Measurements from ENCODE around the gene FBRSL1. TPM values are rescaled to one million over a fixed set of nuclear protein-coding genes. Genes with fewer than 3 reads are reported as not detected.
A peak's percentile ranks its signal among the peaks of the same experiment; 100 is the strongest.

The FBRSL1 gene
- total and polyA plus RNA-seq, 9 of the 15 experiments (the other 6 are each of a cell fraction or from before 2014, with no cell fraction given): 0.24 to 129 (median 7.3) TPM

DNA sequence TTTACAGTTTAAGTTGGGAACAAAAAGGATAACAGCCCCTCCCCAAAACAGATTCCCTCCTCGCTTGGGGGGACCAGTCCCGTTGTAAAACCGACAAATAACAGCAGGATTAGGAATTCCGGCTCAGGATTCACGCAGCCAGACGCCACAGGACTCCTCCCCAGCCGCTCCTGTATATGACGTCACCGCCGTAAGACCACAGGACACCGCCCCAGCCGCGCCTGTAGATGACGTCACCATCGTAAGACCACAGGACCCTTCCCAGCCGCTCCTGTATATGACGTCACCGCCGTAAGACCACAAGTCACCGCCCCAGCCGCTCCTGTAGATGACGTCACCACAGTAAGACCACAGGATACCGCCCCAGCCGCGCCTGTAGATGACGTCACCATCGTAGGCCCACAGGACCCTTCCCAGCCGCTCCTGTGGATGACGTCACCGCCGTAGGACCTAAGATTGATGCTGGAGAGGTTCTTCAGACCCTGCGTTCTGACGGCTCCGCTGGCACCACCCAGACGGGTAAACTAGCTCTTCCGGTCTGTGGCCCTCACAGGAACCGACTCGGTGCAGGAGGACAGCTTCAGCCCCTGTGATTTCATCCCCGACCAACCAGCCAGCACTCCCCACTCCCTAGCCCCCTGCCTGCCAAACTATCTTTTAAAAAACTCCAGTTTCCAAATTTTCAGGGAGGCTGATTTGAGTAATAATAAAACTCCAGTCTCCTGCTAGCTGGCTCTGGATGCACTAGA lies 43.9 kb upstream of the FBRSL1 start (continued):
- TF ChIP-seq, protein P1, sequence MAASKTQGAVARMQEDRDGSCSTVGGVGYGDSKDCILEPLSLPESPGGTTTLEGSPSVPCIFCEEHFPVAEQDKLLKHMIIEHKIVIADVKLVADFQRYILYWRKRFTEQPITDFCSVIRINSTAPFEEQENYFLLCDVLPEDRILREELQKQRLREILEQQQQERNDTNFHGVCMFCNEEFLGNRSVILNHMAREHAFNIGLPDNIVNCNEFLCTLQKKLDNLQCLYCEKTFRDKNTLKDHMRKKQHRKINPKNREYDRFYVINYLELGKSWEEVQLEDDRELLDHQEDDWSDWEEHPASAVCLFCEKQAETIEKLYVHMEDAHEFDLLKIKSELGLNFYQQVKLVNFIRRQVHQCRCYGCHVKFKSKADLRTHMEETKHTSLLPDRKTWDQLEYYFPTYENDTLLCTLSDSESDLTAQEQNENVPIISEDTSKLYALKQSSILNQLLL (CRISPR knock-in tag; IDR thresholded peaks at IDR 0.05; ENCODE audit: borderline replicate concordance): peak; percentile 76; the same call in 1 of the 2 replicates
- TF ChIP-seq, protein P2, sequence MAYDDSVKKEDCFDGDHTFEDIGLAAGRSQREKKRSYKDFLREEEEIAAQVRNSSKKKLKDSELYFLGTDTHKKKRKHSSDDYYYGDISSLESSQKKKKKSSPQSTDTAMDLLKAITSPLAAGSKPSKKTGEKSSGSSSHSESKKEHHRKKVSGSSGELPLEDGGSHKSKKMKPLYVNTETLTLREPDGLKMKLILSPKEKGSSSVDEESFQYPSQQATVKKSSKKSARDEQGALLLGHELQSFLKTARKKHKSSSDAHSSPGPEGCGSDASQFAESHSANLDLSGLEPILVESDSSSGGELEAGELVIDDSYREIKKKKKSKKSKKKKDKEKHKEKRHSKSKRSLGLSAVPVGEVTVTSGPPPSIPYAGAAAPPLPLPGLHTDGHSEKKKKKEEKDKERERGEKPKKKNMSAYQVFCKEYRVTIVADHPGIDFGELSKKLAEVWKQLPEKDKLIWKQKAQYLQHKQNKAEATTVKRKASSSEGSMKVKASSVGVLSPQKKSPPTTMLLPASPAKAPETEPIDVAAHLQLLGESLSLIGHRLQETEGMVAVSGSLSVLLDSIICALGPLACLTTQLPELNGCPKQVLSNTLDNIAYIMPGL (CRISPR knock-in tag; IDR thresholded peaks at IDR 0.05): peak; percentile 24; the same call in 1 of the 2 replicates
- TF ChIP-seq, protein P3, sequence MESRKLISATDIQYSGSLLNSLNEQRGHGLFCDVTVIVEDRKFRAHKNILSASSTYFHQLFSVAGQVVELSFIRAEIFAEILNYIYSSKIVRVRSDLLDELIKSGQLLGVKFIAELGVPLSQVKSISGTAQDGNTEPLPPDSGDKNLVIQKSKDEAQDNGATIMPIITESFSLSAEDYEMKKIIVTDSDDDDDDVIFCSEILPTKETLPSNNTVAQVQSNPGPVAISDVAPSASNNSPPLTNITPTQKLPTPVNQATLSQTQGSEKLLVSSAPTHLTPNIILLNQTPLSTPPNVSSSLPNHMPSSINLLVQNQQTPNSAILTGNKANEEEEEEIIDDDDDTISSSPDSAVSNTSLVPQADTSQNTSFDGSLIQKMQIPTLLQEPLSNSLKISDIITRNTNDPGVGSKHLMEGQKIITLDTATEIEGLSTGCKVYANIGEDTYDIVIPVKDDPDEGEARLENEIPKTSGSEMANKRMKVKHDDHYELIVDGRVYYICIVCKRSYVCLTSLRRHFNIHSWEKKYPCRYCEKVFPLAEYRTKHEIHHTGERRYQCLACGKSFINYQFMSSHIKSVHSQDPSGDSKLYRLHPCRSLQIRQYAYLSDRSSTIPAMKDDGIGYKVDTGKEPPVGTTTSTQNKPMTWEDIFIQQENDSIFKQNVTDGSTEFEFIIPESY (CRISPR knock-in tag; IDR thresholded peaks at IDR 0.05): peak; percentile 78
- TF ChIP-seq MYC (IDR thresholded peaks at IDR 0.05; ENCODE audit: low read depth, low read length): peak; percentile 59
- TF ChIP-seq MYC (CRISPR knock-in tag; IDR thresholded peaks at IDR 0.05; ENCODE audit: borderline replicate concordance, low read depth): 0 out of 2 replicates have a peak, but pooled peaks have one; percentile 45
- no peak for TF ChIP-seq ZNF146 (CRISPR knock-in tag; IDR thresholded peaks at IDR 0.05; ENCODE audit: unreplicated experiment)
- TF ChIP-seq MYBL2 (IDR thresholded peaks at IDR 0.05; ENCODE audit: low read depth): no peak
- no peak for TF ChIP-seq MYBL2 (CRISPR knock-in tag; IDR thresholded peaks at IDR 0.05; ENCODE audit: borderline replicate concordance)
- TF ChIP-seq, protein P4, sequence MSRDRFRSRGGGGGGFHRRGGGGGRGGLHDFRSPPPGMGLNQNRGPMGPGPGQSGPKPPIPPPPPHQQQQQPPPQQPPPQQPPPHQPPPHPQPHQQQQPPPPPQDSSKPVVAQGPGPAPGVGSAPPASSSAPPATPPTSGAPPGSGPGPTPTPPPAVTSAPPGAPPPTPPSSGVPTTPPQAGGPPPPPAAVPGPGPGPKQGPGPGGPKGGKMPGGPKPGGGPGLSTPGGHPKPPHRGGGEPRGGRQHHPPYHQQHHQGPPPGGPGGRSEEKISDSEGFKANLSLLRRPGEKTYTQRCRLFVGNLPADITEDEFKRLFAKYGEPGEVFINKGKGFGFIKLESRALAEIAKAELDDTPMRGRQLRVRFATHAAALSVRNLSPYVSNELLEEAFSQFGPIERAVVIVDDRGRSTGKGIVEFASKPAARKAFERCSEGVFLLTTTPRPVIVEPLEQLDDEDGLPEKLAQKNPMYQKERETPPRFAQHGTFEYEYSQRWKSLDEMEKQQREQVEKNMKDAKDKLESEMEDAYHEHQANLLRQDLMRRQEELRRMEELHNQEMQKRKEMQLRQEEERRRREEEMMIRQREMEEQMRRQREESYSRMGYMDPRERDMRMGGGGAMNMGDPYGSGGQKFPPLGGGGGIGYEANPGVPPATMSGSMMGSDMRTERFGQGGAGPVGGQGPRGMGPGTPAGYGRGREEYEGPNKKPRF (IDR thresholded peaks at IDR 0.05; ENCODE audit: low read depth, low read length): no peak
- no peak for TF ChIP-seq MYNN (IDR thresholded peaks at IDR 0.05)
- no peak for TF ChIP-seq MYNN (CRISPR knock-in tag; IDR thresholded peaks at IDR 0.05)
- TF ChIP-seq SOX6 (IDR thresholded peaks at IDR 0.05): no peak
- TF ChIP-seq ZNF224 (CRISPR knock-in tag; IDR thresholded peaks at IDR 0.05): no peak
- TF ChIP-seq BRF1 (IDR thresholded peaks at IDR 0.05; ENCODE audit: borderline replicate concordance, extremely low read depth, insufficient read length): no peak
- no peak for TF ChIP-seq SP2 (IDR thresholded peaks at IDR 0.05; ENCODE audit: extremely low read depth, low read depth, low read length, poor library complexity, severe bottlenecking)
- peak; percentile 100 for TF ChIP-seq CREM (IDR thresholded peaks at IDR 0.05; ENCODE audit: low read depth)
- TF ChIP-seq, protein P5, sequence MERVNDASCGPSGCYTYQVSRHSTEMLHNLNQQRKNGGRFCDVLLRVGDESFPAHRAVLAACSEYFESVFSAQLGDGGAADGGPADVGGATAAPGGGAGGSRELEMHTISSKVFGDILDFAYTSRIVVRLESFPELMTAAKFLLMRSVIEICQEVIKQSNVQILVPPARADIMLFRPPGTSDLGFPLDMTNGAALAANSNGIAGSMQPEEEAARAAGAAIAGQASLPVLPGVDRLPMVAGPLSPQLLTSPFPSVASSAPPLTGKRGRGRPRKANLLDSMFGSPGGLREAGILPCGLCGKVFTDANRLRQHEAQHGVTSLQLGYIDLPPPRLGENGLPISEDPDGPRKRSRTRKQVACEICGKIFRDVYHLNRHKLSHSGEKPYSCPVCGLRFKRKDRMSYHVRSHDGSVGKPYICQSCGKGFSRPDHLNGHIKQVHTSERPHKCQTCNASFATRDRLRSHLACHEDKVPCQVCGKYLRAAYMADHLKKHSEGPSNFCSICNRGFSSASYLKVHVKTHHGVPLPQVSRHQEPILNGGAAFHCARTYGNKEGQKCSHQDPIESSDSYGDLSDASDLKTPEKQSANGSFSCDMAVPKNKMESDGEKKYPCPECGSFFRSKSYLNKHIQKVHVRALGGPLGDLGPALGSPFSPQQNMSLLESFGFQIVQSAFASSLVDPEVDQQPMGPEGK (CRISPR knock-in tag; IDR thresholded peaks at IDR 0.05; ENCODE audit: borderline replicate concordance): no peak
- no peak for TF ChIP-seq ZNF140 (CRISPR knock-in tag; IDR thresholded peaks at IDR 0.05)
